ENCODE data around the gene SEPTIN3. TPM values are rescaled to one million over a fixed set of nuclear protein-coding genes. Genes with fewer than 3 reads are reported as not detected.

The SEPTIN3 gene
- total RNA-seq, 1 donor = 0.10 TPM

DNA sequence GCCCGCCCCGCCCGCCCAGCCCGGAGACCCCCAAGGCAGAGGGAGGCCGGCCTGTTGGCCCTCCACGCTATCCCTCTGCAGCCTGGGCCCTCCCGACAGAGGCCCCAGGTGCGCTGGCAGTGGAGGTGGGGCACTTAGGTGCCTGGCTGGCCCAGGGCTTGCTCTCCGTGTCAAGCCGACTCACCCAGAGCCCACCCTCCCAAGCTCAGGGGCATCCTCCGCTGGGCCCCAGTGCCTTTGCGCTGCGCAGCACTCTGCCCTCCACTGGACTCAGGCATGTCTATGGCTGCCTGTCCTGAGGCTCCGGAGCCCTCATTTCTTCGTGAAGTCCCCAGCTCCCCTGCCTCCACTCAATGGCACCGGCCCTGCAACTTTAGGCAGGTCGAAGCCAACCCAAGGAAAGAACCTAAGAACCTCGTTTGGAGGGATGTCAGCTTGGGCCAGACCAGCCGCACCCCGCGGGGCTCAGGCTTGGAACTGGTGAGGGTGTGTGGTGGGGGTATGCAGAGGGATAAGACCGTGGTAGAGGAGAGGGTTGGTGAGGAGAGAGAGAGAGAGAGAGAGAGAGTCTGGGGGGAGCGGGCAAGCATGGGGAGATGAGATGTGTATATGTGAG lies 11.2 kb upstream of the SEPTIN3 start:
- Histone ChIP-seq H3K4me3 (ENCODE audit: low read length) (no peak overlapping the region), H3K9me3 (ENCODE audit: low read depth, low read length) (no peaks in the 10 kb centered on the region)

DNA sequence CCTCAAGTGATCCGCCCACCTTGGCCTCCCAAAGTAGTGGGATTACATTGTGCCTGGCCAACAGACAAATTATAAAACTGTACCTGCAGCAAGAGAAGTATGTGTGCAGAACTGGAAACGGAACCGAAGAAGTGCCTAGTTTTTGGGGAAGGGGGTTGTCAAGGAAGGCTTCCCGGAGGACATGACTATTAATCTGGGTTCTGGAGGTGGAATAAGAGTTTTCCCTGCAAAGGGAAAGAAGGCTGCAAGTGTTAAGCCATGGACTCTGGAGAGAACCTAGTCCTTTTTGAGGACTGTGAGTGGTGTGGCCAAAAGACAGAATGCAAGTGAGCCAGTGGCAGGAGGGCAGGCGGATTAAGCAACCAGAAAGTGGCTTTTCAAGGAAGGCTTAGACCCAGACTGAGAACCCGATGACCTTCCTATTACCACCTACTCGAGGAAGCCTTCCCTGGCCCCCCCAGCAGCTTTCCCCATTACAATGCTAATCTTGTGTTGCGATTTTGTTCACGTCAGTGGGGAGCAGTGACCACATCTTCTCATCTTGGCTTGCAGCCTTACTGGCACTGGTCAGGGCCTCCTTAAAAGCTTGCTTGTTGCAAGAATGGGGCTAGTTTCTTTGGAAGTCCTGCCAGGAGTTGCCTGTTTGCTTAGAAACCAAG lies 5.7 kb upstream of the SEPTIN3 start:
- no peaks in the 10 kb centered on the region for H3K9me3 ChIP-seq (ENCODE audit: low read depth, low read length)
- no peak overlapping the region for H3K4me3 ChIP-seq (ENCODE audit: low read length)
- no peaks in the 10 kb centered on the region for H3K4me1 ChIP-seq (ENCODE audit: insufficient read depth, low read length)
- no peaks in the 10 kb centered on the region for H3K27me3 ChIP-seq (ENCODE audit: insufficient read depth, low read length)

More for the DNA sequence above, 11.2 kb upstream of the SEPTIN3 start:
- H3K4me1 ChIP-seq (ENCODE audit: insufficient read depth, low read length) = peaks cover 7% of the 10 kb centered on the region
- H3K27me3 ChIP-seq (ENCODE audit: insufficient read depth, low read length) = no peaks in the 10 kb centered on the region

DNA sequence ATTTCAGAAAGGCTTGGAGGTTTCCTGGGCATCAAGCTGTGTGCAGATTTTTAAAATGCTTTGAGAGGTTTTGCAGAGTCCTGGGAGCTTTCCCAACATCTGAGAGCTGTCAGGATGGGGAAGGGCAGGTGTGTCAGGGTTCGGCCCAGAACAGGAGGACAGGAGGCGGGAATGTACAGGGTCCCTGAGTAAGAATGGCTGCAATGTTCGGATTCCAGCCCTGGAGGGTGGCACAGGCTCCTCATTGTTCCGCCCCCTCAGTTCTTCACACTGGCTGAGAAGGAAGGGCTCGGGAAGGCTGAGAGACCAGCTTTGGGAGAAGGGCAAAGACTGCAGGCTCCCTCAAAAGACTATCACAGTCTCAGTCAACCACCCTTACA lies 5.1 kb upstream of the SEPTIN3 start:
- no peaks in the 10 kb centered on the region for H3K27me3 ChIP-seq (ENCODE audit: insufficient read depth, low read length)
- no peaks in the 10 kb centered on the region for H3K9me3 ChIP-seq (ENCODE audit: low read depth, low read length)
- H3K4me3 ChIP-seq (ENCODE audit: low read length) = no peak overlapping the region
- no peaks in the 10 kb centered on the region for H3K4me1 ChIP-seq (ENCODE audit: insufficient read depth, low read length)

DNA sequence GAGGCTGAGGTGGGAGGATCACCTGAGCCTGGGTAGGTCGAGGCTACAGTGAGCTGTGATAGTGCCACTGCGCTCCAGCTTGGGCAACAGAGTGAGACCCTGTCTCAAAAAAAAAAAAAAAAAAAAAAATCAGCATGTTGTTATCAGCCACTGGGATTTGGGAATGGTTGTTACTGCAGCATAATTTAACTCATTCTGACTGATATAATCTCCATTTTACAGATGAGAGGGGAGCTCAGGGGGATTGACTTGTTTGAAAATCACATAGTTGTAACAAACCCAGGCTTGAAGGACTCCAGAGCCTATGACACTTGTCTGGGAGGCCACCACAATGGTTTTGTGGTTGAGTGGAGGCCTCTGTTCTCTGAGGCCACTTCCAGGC lies 3.0 kb upstream of the SEPTIN3 start:
- H3K4me3 ChIP-seq (ENCODE audit: low read length) = no peak overlapping the region

DNA sequence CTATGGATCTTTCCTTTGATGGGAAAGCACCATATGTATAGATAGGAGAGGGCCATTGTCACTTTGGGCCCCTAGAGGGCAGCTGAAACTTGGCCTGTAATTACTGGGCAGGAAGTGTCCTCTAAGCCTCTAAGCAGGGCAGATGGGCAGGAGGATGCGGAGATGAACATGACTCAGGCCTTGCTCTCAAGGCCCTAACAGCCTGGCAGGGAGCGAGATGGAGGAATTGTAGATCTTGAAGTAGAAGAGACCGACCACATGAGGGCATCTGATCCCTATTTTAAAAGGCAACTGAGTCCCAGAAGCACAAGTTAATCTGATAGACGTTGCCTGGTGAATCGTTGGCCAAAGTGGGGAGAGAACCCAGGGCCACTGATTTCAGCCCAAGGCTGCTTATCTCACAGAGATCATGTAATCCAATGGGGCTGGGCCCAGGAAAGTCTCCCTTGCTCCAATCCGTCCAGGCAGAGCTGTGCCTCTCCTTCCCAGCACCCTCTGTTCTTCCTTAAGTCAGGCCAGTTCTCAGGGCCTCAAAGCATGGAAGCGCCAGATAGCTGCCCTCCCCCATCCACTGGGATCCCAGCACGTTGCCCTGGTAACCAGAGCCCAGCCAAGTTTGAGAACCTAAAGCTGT lies 2.5 kb upstream of the SEPTIN3 start:
- Histone ChIP-seq H3K4me1 (ENCODE audit: insufficient read depth, low read length) (no peaks in the 10 kb centered on the region), H3K9me3 (ENCODE audit: low read depth, low read length) (no peaks in the 10 kb centered on the region), H3K4me3 (ENCODE audit: low read length) (no peak overlapping the region), H3K27me3 (ENCODE audit: insufficient read depth, low read length) (no peaks in the 10 kb centered on the region)

More for the DNA sequence above, 3.0 kb upstream of the SEPTIN3 start:
- no peaks in the 10 kb centered on the region for H3K9me3 ChIP-seq (ENCODE audit: low read depth, low read length)
- no peaks in the 10 kb centered on the region for H3K27me3 ChIP-seq (ENCODE audit: insufficient read depth, low read length)
- no peaks in the 10 kb centered on the region for H3K4me1 ChIP-seq (ENCODE audit: insufficient read depth, low read length)

DNA sequence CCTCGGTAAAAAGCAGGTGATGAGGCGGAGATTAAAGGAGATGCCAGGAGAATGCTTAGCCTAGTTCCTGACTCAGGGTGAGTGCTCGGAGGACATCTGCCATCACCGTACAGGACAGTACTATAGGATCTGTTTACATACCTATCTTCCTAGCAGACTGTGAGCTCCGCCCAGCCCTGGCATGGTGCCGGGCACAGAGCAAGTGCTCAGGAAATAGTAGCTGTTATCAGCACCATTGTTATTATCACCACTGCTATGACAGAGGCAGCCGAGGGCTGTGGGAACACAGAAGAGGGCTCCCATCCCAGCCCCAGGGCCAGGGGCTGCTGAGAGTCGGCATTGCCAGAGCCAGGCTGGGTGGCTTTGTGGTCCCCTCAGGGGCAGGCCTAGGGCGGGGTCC lies 642 bp upstream of the SEPTIN3 start:
- H3K4me1 ChIP-seq (ENCODE audit: insufficient read depth, low read length) = no peaks in the 10 kb centered on the region
- H3K4me3 ChIP-seq (ENCODE audit: low read length) = no peak overlapping the region
- H3K9me3 ChIP-seq (ENCODE audit: low read depth, low read length) = no peaks in the 10 kb centered on the region
- H3K27me3 ChIP-seq (ENCODE audit: insufficient read depth, low read length) = no peaks in the 10 kb centered on the region

DNA sequence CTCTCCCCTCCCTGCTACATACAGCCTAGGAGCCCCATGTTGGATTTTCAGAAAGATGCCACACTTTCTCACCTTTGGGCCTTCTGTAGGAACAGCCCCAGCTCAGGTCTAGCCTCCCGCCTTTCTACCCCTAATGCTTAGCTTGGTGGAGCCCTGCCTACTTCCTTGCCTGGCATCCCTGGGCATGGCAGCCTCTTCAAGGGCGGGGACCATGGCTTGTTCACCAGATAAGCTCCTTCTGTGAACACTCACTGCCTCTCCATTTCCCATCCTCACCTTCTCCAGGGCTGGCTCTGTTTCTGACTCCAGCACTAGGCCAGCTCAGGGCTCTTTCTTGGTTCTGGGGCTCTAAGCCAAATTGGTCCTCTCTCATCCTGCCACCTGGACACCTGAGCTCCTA lies 1.4 kb downstream of the SEPTIN3 start:
- no peak overlapping the region for H3K4me3 ChIP-seq (ENCODE audit: low read length)
- H3K27me3 ChIP-seq (ENCODE audit: insufficient read depth, low read length) = peaks cover 7% of the 10 kb centered on the region
- no peaks in the 10 kb centered on the region for H3K9me3 ChIP-seq (ENCODE audit: low read depth, low read length)
- no peaks in the 10 kb centered on the region for H3K4me1 ChIP-seq (ENCODE audit: insufficient read depth, low read length)

DNA sequence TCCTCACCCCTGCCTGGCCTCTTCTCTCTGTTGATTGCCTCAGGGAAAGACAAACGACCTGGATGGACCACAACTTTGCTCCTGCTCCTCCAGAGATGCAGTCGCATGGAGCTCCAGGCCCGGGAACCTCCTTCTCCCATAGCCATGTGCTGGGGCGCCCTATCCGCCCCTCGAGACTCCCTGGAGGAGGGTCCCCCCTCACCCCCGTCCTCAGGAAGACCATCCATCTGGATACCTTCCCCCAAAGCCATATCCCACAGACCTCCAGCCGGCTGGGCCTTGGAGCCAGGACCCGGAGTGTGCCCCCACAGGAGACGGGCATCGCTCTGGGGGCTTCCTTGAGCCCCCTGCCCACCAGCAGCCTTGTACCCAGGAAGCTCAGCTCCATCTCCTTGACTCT lies 2.2 kb downstream of the SEPTIN3 start:
- Histone ChIP-seq H3K9me3 (ENCODE audit: low read depth, low read length) (no peaks in the 10 kb centered on the region), H3K4me3 (ENCODE audit: low read length) (no peak overlapping the region), H3K27me3 (ENCODE audit: insufficient read depth, low read length) (peaks cover 14% of the 10 kb centered on the region), H3K4me1 (ENCODE audit: insufficient read depth, low read length) (peaks cover 5% of the 10 kb centered on the region)

DNA sequence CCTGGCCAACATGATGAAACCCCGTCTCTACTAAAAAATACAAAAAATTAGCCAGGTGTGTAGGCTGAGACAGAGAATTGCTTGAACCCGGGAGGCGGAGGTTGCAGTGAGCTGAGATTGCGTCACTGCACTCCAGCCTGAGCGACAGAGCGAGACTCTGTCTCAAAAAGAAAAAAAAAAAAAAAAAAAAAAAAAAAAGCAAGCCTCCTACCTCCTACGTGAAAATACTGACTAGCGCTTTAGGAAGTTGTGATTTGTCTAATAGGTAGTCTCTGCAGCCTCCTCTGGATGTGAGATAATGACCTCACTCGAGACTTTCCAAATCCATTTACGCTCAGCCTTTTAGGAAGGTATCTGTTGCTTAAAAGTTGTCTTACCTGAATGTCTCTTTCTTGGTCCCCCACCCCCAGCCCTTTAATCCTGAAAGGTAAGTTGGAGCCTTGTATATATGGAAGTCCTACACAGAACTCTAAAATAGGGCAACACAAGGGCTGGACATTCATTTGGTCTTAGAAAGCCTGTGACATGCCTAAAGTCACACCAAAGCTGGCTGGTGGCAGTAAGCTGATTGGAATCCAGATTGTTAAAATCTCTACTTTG lies 5.5 kb downstream of the SEPTIN3 start:
- H3K4me1 ChIP-seq (ENCODE audit: insufficient read depth, low read length) = peaks cover 11% of the 10 kb centered on the region
- H3K9me3 ChIP-seq (ENCODE audit: low read depth, low read length) = no peaks in the 10 kb centered on the region
- H3K4me3 ChIP-seq (ENCODE audit: low read length) = no peak overlapping the region
- H3K27me3 ChIP-seq (ENCODE audit: insufficient read depth, low read length) = peaks cover 29% of the 10 kb centered on the region

DNA sequence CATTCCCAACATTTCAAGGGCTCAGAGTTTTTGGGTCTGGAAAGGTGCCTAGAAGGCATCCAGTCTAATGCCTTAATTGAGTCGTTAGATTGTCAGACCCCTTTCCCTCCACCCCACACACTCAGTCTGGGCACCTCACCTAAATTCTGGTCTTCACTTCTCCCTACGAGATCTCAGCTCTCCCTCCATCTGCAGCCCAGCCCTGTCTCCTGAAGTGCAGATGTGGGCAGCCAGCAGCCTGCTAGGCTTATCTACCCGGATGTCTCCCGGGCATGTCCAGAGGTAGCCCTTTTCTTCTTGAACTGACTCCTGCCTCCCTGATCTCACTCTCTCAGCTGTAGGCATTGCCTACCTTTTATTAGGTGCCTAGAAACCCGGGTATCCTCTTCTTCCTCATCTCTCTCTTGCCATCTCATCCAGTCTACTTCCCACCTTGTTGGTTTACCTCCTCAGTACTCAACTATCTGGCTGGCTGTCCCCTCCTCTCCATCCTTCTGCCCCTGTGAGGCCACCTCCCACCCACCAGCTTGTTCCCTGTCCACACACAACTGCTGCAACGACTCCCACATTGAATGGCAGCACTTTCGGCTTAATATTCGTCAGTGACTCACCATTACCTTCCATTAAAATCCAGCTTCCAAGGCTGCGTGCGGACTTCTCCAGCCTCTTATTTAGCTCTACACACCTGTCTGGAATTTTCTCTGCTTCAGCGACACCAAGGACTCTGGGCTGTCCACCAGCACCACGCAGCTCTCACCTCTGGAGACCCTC lies 6.2 kb downstream of the SEPTIN3 start:
- Histone ChIP-seq H3K4me3 (ENCODE audit: low read length) (no peak overlapping the region), H3K9me3 (ENCODE audit: low read depth, low read length) (no peaks in the 10 kb centered on the region), H3K4me1 (ENCODE audit: insufficient read depth, low read length) (peaks cover 11% of the 10 kb centered on the region), H3K27me3 (ENCODE audit: insufficient read depth, low read length) (peaks cover 29% of the 10 kb centered on the region)

DNA sequence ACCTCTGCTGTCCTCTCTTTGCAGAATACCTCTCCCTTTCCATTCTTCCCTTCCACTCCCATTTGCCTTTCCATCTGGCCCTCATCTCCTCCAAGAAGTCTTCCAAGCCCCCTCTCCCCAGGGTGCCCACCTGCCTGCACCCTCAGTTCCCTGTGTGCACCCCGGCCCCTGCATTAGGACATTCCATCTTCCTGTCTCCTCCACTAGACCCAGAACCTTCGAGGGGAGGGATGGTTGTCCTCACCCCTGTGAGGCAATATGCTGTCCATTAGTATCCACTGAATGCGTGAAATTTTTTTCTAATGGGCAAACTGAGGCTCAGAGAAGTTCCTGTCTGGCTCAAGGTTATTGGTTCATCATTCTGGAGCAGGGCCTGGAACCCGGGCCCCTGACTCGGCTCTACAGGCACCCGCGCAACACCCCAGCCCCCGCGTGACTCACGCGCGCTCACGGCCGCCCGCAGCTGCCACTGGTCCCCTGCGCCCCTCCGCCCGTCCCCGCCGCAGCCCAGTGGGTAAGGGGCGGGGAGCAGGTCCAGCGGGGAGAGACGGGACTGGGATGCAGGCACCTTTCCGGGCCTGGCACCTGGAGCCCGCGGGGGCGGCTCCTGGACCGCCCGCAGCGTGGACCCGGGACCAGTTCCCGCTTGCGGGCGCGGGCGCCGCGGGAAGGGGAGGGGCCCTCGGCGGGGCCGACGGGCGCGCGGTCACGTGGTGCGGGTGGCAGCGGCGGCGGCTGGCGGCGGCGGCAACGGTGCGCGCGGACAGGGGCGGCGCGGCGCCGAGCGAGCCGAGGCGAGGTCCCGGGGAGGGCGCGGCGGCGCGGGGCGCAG lies 7.0 kb downstream of the SEPTIN3 start:
- no peak overlapping the region for H3K4me3 ChIP-seq (ENCODE audit: low read length)
- H3K4me1 ChIP-seq (ENCODE audit: insufficient read depth, low read length) = peaks cover 11% of the 10 kb centered on the region
- no peaks in the 10 kb centered on the region for H3K9me3 ChIP-seq (ENCODE audit: low read depth, low read length)
- peaks cover 29% of the 10 kb centered on the region for H3K27me3 ChIP-seq (ENCODE audit: insufficient read depth, low read length)

DNA sequence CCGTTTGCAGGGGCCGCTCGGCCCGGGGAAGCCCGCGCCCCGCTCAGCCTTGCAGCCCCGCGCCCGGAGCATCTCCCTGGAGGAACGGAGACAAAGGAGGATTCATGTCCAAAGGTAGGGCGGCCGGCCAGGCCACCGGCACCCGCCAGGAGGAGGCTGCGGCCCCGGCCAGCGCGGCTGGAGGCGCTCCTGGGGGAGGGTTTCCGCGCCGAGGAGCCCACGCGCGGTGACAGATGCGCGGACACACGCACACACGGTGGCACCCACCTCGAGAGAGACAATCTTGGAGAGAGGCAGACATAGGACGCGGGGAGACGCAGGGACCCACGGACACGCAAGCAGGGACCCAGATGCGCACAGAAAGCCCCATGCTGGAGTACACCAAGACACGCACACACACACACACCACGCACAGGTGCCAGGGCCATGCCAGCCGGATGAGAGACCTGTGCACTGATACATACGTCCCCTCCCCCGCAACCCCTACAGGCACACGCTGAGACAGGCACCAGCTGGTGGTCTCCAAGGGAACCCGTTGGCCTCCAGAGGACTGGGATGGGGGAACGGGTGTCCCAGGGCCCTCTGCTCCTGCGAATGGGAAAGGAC lies 7.8 kb downstream of the SEPTIN3 start:
- Histone ChIP-seq H3K4me1 (ENCODE audit: insufficient read depth, low read length) (peaks cover 11% of the 10 kb centered on the region), H3K9me3 (ENCODE audit: low read depth, low read length) (no peaks in the 10 kb centered on the region), H3K4me3 (ENCODE audit: low read length) (peak overlapping the region; percentile 3), H3K27me3 (ENCODE audit: insufficient read depth, low read length) (peaks cover 29% of the 10 kb centered on the region)

DNA sequence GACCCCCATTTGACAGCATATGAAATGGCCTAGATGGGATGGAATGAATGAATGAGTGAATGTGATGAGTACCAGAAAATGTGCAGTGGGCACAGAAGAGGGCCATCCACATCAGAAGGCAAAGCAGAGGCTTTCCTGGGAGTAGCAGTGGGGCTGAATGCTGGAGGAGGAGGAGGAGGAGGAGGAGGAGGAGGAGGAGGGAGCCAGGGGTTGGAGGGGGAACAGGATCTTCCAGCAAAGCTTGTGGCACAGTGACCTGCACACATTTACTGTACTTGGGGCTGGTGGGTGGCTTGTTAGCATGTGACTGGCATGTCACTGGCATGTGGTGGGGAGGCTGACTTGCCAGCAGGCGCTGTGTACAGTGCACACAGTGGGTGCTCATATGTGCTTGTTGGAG lies 9.5 kb downstream of the SEPTIN3 start:
- Histone ChIP-seq H3K27me3 (ENCODE audit: insufficient read depth, low read length) (peaks cover 29% of the 10 kb centered on the region), H3K4me3 (ENCODE audit: low read length) (no peak overlapping the region), H3K9me3 (ENCODE audit: low read depth, low read length) (no peaks in the 10 kb centered on the region), H3K4me1 (ENCODE audit: insufficient read depth, low read length) (peaks cover 16% of the 10 kb centered on the region)
